Large intestine (tissue), 3 donors: ENCODE data around the gene TERT. TPM values are rescaled to one million over a fixed set of nuclear protein-coding genes. Genes with fewer than 3 reads are reported as not detected.
A peak's percentile ranks its signal among the peaks of the same experiment; 100 is the strongest.

ENCODE experiments used
- DNase-seq, 2 donors: peaks; one replicate each; pipeline versions ENCODE4 v3.0.0 to v3.0.0-alpha.2; 2013
- H3K27ac ChIP-seq: one replicate; pipeline ENCODE4 v1.5.1; 2013; ENCODE audit warnings: low read length
- H3K27me3 ChIP-seq: 2 replicates; pipeline ENCODE4 v1.6.1; 2013; ENCODE audit warnings: low read length; ENCODE audit not compliant: control insufficient read depth, insufficient read depth
- H3K36me3 ChIP-seq: 2 replicates; pipeline ENCODE4 v1.6.1; 2013; ENCODE audit warnings: low read length; ENCODE audit not compliant: control insufficient read depth, insufficient read depth
- H3K4me1 ChIP-seq: one replicate; pipeline ENCODE4 v1.6.1; 2013; ENCODE audit warnings: low read length; ENCODE audit not compliant: control insufficient read depth, insufficient read depth
- H3K4me3 ChIP-seq: one replicate; pipeline ENCODE4 v1.5.1; 2013; ENCODE audit warnings: low read length
- H3K9me3 ChIP-seq: one replicate; pipeline ENCODE4 v1.6.1; 2013; ENCODE audit warnings: mild to moderate bottlenecking, low read depth, low read length, moderate library complexity; ENCODE audit not compliant: control insufficient read depth
- WGBS: methylation state at CpG from one replicate; pipeline ENCODE4 v1.1.5; 2013; ENCODE audit warnings: low lambda C conversion rate; ENCODE audit not compliant: insufficient coverage; 5-methylcytosine and 5-hydroxymethylcytosine counted together
- polyA plus RNA-seq: library from polyadenylated mRNA; unstranded; fragments of 120-200 nt; gene quantifications from one replicate; pipeline ENCODE4 v1.2.1, GENCODE V29; 2013

The TERT gene
- polyA plus RNA-seq, 1 donor: 4.0 TPM

DNA sequence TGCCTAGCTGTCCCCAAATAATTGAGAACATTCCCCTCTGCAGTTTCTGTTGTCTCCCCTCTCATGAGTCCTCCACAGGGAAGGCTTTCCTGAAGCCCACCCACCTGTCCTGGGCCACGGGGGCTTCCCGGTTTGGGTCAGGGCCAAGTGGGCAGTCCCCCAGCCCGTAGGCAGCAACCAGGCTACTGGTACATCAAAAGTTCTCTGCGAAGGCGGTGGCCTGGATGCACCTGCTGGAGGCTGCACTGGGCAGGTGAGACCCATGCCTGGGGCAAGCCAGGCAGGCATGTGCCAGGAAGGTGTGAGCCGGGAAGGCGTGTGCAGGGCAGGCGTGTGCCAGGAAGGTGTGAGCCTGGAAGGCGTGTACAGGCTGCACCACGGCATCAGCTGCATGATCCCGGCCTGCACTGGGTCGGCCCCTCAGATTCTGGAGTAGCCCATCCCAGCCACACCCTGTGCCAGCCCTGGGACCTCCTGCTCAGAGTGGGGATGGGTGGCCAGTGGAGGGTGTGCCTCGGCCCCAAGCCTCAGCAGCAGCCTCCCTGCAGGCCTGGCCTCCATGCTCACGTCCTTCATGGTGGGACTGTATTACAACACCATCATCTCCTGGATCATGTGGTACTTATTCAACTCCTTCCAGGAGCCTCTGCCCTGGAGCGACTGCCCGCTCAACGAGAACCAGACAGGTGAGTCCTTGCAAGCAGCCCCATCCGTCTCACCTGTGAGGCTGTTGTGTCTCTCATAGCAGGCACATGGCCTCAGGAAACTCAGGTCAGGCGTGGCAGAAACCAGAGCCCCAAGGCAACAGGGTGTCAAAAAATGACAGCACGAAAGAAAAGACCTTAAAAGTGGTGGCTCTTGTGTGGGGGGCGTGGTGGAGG, 84.7 kb downstream of the TERT start:
- no peaks in the 10 kb centered on the region for H3K27me3 ChIP-seq
- peaks cover 13% of the 10 kb centered on the region for H3K9me3 ChIP-seq
- no peak overlapping the region for H3K27ac ChIP-seq
- H3K36me3 ChIP-seq: peaks cover 50% of the 10 kb centered on the region
- no peak for DNase-seq
- peaks cover 42% of the 10 kb centered on the region for H3K4me1 ChIP-seq
- no CpG with 5 or more reads among the region's 21 CpGs for WGBS
- no peak overlapping the region for H3K4me3 ChIP-seq

DNA sequence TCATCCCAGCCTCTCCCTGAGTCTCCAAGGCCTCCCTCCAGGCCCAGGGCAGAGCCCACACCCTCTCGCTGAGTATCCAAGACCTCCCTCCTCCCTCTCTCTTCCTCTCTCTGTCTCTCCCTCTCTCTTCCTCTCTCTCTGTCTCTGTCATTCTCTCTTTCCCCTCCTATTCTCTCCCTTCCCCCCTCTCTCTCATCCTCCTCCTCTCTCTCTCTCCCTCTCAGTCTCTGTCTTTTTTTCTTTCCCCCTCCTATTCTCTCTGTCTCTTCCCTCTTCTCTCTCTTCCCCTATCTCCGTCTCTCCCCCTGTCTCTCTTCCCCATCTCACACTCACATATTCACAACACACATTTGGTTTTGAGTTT, 85.4 kb downstream of the TERT start:
- DNase-seq: no peak
- Histone ChIP-seq H3K27me3 (no peaks in the 10 kb centered on the region), H3K9me3 (peaks cover 13% of the 10 kb centered on the region), H3K4me1 (peaks cover 49% of the 10 kb centered on the region), H3K4me3 (no peak overlapping the region), H3K36me3 (peaks cover 48% of the 10 kb centered on the region), H3K27ac (peak overlapping the region; percentile 20)
- 17% methylated on average over 1 of the region's 2 CpGs for WGBS

GRCh38 chr5:1208743-1209488, 86.0 kb downstream of the TERT start:
- Histone ChIP-seq H3K27me3 (no peaks in the 10 kb centered on the region), H3K27ac (peak overlapping the region; percentile 62)

GRCh38 chr5:1208221-1208742, 86.6 kb downstream of the TERT start:
- H3K36me3 ChIP-seq: peaks cover 40% of the 10 kb centered on the region
- H3K27me3 ChIP-seq: no peaks in the 10 kb centered on the region
- no CpG with 5 or more reads among the region's 17 CpGs for WGBS
- no peak for DNase-seq
- no peak overlapping the region for H3K4me3 ChIP-seq
- peaks cover 15% of the 10 kb centered on the region for H3K9me3 ChIP-seq
- peaks cover 59% of the 10 kb centered on the region for H3K4me1 ChIP-seq
- peak overlapping the region; percentile 62 for H3K27ac ChIP-seq

More at GRCh38 chr5:1208743-1209488, 86.0 kb downstream of the TERT start:
- Histone ChIP-seq H3K4me3 (no peak overlapping the region), H3K9me3 (peaks cover 14% of the 10 kb centered on the region), H3K4me1 (peaks cover 55% of the 10 kb centered on the region), H3K36me3 (peaks cover 45% of the 10 kb centered on the region)
- peak; percentile 66 to 82 for DNase-seq
- no CpG with 5 or more reads among the region's 24 CpGs for WGBS

DNA sequence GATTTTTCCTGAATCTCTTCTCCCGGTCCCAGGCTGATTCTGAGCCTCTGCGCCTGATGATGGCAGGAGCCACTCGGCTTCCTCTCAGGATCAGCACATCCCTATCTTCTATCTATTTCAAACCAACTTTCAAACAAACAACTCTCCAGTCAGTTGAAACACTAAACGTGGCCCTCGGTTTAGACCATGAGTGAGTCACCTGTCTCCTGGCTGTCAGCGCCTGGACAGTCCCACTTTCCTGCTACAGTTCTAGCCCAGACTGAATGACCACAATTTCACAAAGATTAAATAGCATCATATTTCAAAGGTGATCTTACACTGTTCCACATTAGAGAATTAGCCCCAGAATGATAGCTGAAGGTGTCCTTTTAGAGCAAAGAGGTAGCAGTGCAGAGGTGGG, 87.3 kb downstream of the TERT start:
- peaks cover 40% of the 10 kb centered on the region for H3K36me3 ChIP-seq
- WGBS: no CpG with 5 or more reads among the region's 6 CpGs
- H3K27ac ChIP-seq: no peak overlapping the region
- no peak for DNase-seq
- H3K4me3 ChIP-seq: no peak overlapping the region
- H3K27me3 ChIP-seq: no peaks in the 10 kb centered on the region
- H3K4me1 ChIP-seq: peaks cover 65% of the 10 kb centered on the region
- H3K9me3 ChIP-seq: peaks cover 23% of the 10 kb centered on the region

GRCh38 chr5:1206521-1207412, 88.1 kb downstream of the TERT start:
- no CpG with 5 or more reads among the region's 49 CpGs for WGBS
- DNase-seq: no peak

GRCh38 chr5:1205255-1206180, 89.3 kb downstream of the TERT start:
- Histone ChIP-seq H3K4me1 (peaks cover 85% of the 10 kb centered on the region), H3K4me3 (peak overlapping the region; percentile 62), H3K9me3 (peaks cover 35% of the 10 kb centered on the region), H3K27ac (peak overlapping the region; percentile 91), H3K36me3 (peaks cover 22% of the 10 kb centered on the region), H3K27me3 (no peaks in the 10 kb centered on the region)
- no CpG with 5 or more reads among the region's 11 CpGs for WGBS
- no peak for DNase-seq

More at GRCh38 chr5:1206521-1207412, 88.1 kb downstream of the TERT start:
- Histone ChIP-seq H3K4me1 (peaks cover 73% of the 10 kb centered on the region), H3K4me3 (no peak overlapping the region), H3K36me3 (peaks cover 33% of the 10 kb centered on the region), H3K27me3 (no peaks in the 10 kb centered on the region), H3K27ac (no peak overlapping the region), H3K9me3 (peaks cover 26% of the 10 kb centered on the region)

- peaks cover 88% of the 10 kb centered on the region for H3K4me1 ChIP-seq
- no CpG with 5 or more reads among the region's 18 CpGs for WGBS
- peaks cover 35% of the 10 kb centered on the region for H3K9me3 ChIP-seq
- peak overlapping the region; percentile 91 for H3K27ac ChIP-seq
- H3K27me3 ChIP-seq: no peaks in the 10 kb centered on the region
- H3K36me3 ChIP-seq: peaks cover 15% of the 10 kb centered on the region
- H3K4me3 ChIP-seq: peak overlapping the region; percentile 62
- peak; percentile 69 to 85 for DNase-seq
These were observed 90.1 kb downstream of the TERT start for GRCh38 chr5:1204693-1205242.
